Loucy (cell line): Measurements from ENCODE around the gene TSPO.

Experiments used
- CTCF ChIP-seq: fragments of 200-600 bp; sonication (generic); conservative IDR thresholded peaks from 2 replicates; pipeline ENCODE4 v1.5.1; 2014; ENCODE audit warnings: mild to moderate bottlenecking, antibody characterized with exemption, low read length
- EZH2phosphoT487 ChIP-seq: fragments of 200-600 bp; IDR thresholded peaks from 2 replicates; pipeline ENCODE4 v1.6.1; 2018; ENCODE audit warnings: antibody characterized with exemption, mild to moderate bottlenecking, moderate library complexity, borderline replicate concordance

DNA sequence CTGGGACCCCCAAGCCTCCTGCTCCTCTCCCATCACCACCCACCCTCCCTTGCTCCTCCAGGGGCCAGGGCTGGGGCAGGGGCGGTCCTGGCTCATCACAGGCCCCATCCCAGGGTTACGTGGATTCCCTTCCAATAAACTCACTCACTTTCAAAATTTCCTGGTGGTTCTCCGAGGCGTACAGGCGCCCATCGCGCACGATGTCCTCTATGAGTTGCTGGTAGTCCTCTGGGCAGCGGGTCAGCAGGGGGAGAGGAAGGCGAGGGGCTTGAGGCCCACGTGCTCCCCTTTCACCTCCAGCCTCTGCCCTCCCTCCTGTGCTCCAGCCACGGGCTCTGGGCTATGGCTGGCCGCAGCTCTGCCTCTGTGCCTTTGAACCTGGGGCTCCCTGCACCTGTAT, 56.0 kb downstream of the TSPO start:
- TF ChIP-seq CTCF (no peak), EZH2phosphoT487 (no peak)
